Stimulated activated CD8-positive, alpha-beta memory T cell treated with anti-CD3 and anti-CD28 coated beads, Interleukin-2, amount 100 ng/mL, for 1 hour (primary cell): ENCODE data around the gene PCDHGA5.
"Not testable (repeated sequence)": the region's sequence is repeated elsewhere in the genome, so short reads cannot be mapped to it uniquely, and the experiment has no call there.

ENCODE experiments used
- DNase-seq, 2 donors: peaks; one replicate each; pipeline ENCODE4 v3.0.0-alpha.2; 2020; ENCODE audit warnings: low read depth in 2 of 2

The PCDHGA5 gene

GRCh38 chr5:141414548-141415274 lies 50.7 kb downstream of the PCDHGA5 start:
- not testable (repeated sequence) for DNase-seq

DNA sequence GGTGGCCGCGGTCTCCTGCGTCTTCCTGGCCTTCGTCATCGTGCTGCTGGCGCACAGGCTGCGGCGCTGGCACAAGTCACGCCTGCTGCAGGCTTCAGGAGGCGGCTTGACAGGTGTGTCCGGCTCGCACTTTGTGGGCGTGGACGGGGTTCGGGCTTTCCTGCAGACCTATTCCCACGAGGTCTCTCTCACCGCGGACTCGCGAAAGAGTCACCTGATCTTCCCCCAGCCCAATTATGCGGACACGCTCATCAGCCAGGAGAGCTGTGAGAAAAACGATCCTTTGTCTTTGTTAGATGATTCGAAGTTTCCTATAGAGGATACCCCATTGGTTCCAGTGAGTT lies 51.3 kb downstream of the PCDHGA5 start:
- not testable (repeated sequence) for DNase-seq
